Middle frontal gyrus (tissue), 1 donor: ENCODE data around the gene CRYBG3.

ENCODE experiments used
- DNase-seq: peaks from one replicate; pipeline ENCODE4 v3.0.0-alpha.2; 2015; ENCODE audit warnings: low spot score; ENCODE audit errors: extremely low spot score

Gene CRYBG3

GRCh38 chr3:97835761-97836160 lies 13.9 kb downstream of the CRYBG3 start:
- no peak for DNase-seq

GRCh38 chr3:97838393-97838792 lies 16.6 kb downstream of the CRYBG3 start:
- no peak for DNase-seq

GRCh38 chr3:97839944-97840343 lies 18.1 kb downstream of the CRYBG3 start:
- DNase-seq: no peak

GRCh38 chr3:97841304-97841703 lies 19.5 kb downstream of the CRYBG3 start:
- no peak for DNase-seq

GRCh38 chr3:97841956-97842355 lies 20.1 kb downstream of the CRYBG3 start:
- DNase-seq: no peak

GRCh38 chr3:97848779-97849178 lies 27.0 kb downstream of the CRYBG3 start:
- no peak for DNase-seq

GRCh38 chr3:97857401-97857800 lies 35.6 kb downstream of the CRYBG3 start:
- DNase-seq: no peak

GRCh38 chr3:97860364-97860763 lies 38.6 kb downstream of the CRYBG3 start:
- DNase-seq: no peak

GRCh38 chr3:97862582-97862981 lies 40.8 kb downstream of the CRYBG3 start:
- DNase-seq: no peak

- no peak for DNase-seq
Observed at GRCh38 chr3:97863031-97863430, 41.2 kb downstream of the CRYBG3 start.

- no peak for DNase-seq
Observed at GRCh38 chr3:97863775-97864174, 42.0 kb downstream of the CRYBG3 start.

GRCh38 chr3:97871186-97871585 lies 49.4 kb downstream of the CRYBG3 start:
- no peak for DNase-seq

GRCh38 chr3:97871801-97872524 lies 50.2 kb downstream of the CRYBG3 start:
- no peak for DNase-seq

GRCh38 chr3:97872525-97873042 lies 50.8 kb downstream of the CRYBG3 start:
- DNase-seq: no peak

GRCh38 chr3:97880267-97880666 lies 58.5 kb downstream of the CRYBG3 start:
- DNase-seq: no peak

- no peak for DNase-seq
Observed at GRCh38 chr3:97882975-97883598, 61.3 kb downstream of the CRYBG3 start.

GRCh38 chr3:97883736-97884135 lies 61.9 kb downstream of the CRYBG3 start:
- DNase-seq: no peak

GRCh38 chr3:97884586-97885123 lies 62.8 kb downstream of the CRYBG3 start:
- DNase-seq: no peak

- no peak for DNase-seq
Observed at GRCh38 chr3:97885931-97886824, 64.4 kb downstream of the CRYBG3 start.

- no peak for DNase-seq
Observed at GRCh38 chr3:97889814-97890213, 68.0 kb downstream of the CRYBG3 start.

- DNase-seq: no peak
Observed at GRCh38 chr3:97892852-97893251, 71.0 kb downstream of the CRYBG3 start.

- no peak for DNase-seq
Observed at GRCh38 chr3:97895216-97895615, 73.4 kb downstream of the CRYBG3 start.
